ENCODE measurements around the gene SERPINE1. TPM values are rescaled to one million over a fixed set of nuclear protein-coding genes. Genes with fewer than 3 reads are reported as not detected.

Gene SERPINE1
- total and polyA plus RNA-seq, 2 of the 13 experiments (the other 11 are each of a cell fraction or from before 2014, with no cell fraction given), result 21.2 to 1,576 TPM

- TF ChIP-seq ZSCAN21 (CRISPR knock-in tag; IDR thresholded peaks at IDR 0.05; ENCODE audit: borderline replicate concordance), result 0 out of 2 replicates have a peak, but pooled peaks have one; percentile 29
- 0 out of 2 replicates have a peak, but pooled peaks have one; percentile 37 for TF ChIP-seq ZFP37 (CRISPR knock-in tag; IDR thresholded peaks at IDR 0.05; ENCODE audit: borderline replicate concordance)
- TF ChIP-seq SALL1 (CRISPR knock-in tag; IDR thresholded peaks at IDR 0.05), result peak; percentile 49
- 0 out of 2 replicates have a peak, but pooled peaks have one; percentile 22 for TF ChIP-seq HDAC1 (CRISPR knock-in tag; IDR thresholded peaks at IDR 0.05)
- TF ChIP-seq ZNF589 (CRISPR knock-in tag; conservative IDR thresholded peaks at IDR 0.05), result no peak
- TF ChIP-seq SIX4 (CRISPR knock-in tag; IDR thresholded peaks at IDR 0.05), result no peak
- peak; percentile 49 for TF ChIP-seq XRCC5 (optimal IDR thresholded peaks at IDR 0.05; ENCODE audit: low read length)
- no peak for TF ChIP-seq TIGD3 (CRISPR knock-in tag; IDR thresholded peaks at IDR 0.05; ENCODE audit: borderline replicate concordance)
- TF ChIP-seq HIC2 (CRISPR knock-in tag; IDR thresholded peaks at IDR 0.05; ENCODE audit: low read depth), result 0 out of 2 replicates have a peak, but pooled peaks have one; percentile 33
- TF ChIP-seq ZMYM4 (CRISPR knock-in tag; IDR thresholded peaks at IDR 0.05), result peak; percentile 45; the same call in 1 of the 2 replicates
- TF ChIP-seq MLLT10 (CRISPR knock-in tag; IDR thresholded peaks at IDR 0.05), result no peak
- no peak for TF ChIP-seq ZNF253 (CRISPR knock-in tag; IDR thresholded peaks at IDR 0.05; ENCODE audit: borderline replicate concordance)
- 0 out of 2 replicates have a peak, but pooled peaks have one; percentile 33 for TF ChIP-seq CREM (IDR thresholded peaks at IDR 0.05)
- TF ChIP-seq CREM (CRISPR knock-in tag; IDR thresholded peaks at IDR 0.05), result no peak
- no peak for TF ChIP-seq MAX (IDR thresholded peaks at IDR 0.05)
- TF ChIP-seq ZMYM2 (CRISPR knock-in tag; IDR thresholded peaks at IDR 0.05), result peak; percentile 68; the same call in 1 of the 2 replicates
- TF ChIP-seq ERF (CRISPR knock-in tag; IDR thresholded peaks at IDR 0.05), result 0 out of 2 replicates have a peak, but pooled peaks have one; percentile 30
- no peak for TF ChIP-seq UBTF (CRISPR knock-in tag; IDR thresholded peaks at IDR 0.05)
- no peak for TF ChIP-seq MYC (CRISPR knock-in tag; IDR thresholded peaks at IDR 0.05; ENCODE audit: borderline replicate concordance)
- 0 out of 2 replicates have a peak, but pooled peaks have one; percentile 20 for TF ChIP-seq PATZ1 (CRISPR knock-in tag; IDR thresholded peaks at IDR 0.05)
- no peak for TF ChIP-seq MXD4 (CRISPR knock-in tag; IDR thresholded peaks at IDR 0.05)
- TF ChIP-seq ZNF350 (CRISPR knock-in tag; IDR thresholded peaks at IDR 0.05; ENCODE audit: borderline replicate concordance, low read depth), result peak; percentile 41; the same call in 1 of the 2 replicates
- no peak for TF ChIP-seq KAT2B (IDR thresholded peaks at IDR 0.05; ENCODE audit: borderline replicate concordance, low read depth, low read length)
Observed at GRCh38 chr7:101094791-101095375, 32.0 kb upstream of the SERPINE1 start (continued).

Data from HepG2 (cell line).